ENCODE measurements around the gene AHCTF1. TPM values are rescaled to one million over a fixed set of nuclear protein-coding genes. Genes with fewer than 3 reads are reported as not detected.

AHCTF1 gene
- total and polyA plus RNA-seq, 2 of the 8 experiments (the other 6 are each of a cell fraction or from before 2014, with no cell fraction given): 7.9 to 44.5 TPM

- Histone ChIP-seq H2AFZ (ENCODE audit: low read length) (no peak overlapping the region), H2BK5ac (ENCODE audit: low read depth, low read length) (peak overlapping the region; percentile 78; the same call in 1 of the 2 replicates), H3K79me1 (ENCODE audit: low read depth, low read length) (no peaks in the 10 kb centered on the region), H3K18ac (ENCODE audit: extremely low read depth, low read length) (0 out of 2 replicates have a peak overlapping the region, but pooled peaks have one; percentile 53), H3K27me3 (replicated peaks in 1 of 4; ENCODE audit: control insufficient read depth in 3 of 4, extremely low read depth in 1 of 4, insufficient read depth in 3 of 4, low read length in 3 of 4) (no peaks in the 10 kb centered on the region), H3K23me2 (ENCODE audit: low read depth, low read length) (no peaks in the 10 kb centered on the region; the same call in 1 of the 2 replicates), H3K79me2 (ENCODE audit: control insufficient read depth in 1 of 2, insufficient read depth in 2 of 2, low read length in 2 of 2) (no peaks in the 10 kb centered on the region), H3K4me1 (replicated peaks in 1 of 4; ENCODE audit: control insufficient read depth in 3 of 4, insufficient read depth in 4 of 4, low read length in 3 of 4) (peaks cover 4 to 10% (median 7%) of the 10 kb centered on the region in 4 experiments), H2BK12ac (ENCODE audit: low read depth, low read length) (peak overlapping the region; percentile 50; the same call in 1 of the 2 replicates), H3K9me3 (ENCODE audit: insufficient read depth in 2 of 2, low read depth in 1 of 2, low read length in 1 of 2) (no peaks in the 10 kb centered on the region), H3K4me3 (ENCODE audit: extremely low read depth in 1 of 4, insufficient read depth in 2 of 4, low read depth in 3 of 4, low read length in 4 of 4) (no peak overlapping the region), H3K56ac (replicated peaks; ENCODE audit: insufficient read length, low read depth, low read length) (no peak overlapping the region), H2BK20ac (ENCODE audit: low read length) (no peak overlapping the region), H3K23ac (ENCODE audit: insufficient read length) (no peak overlapping the region), H2BK120ac (replicated peaks; ENCODE audit: low read depth, low read length) (no peak overlapping the region), H3K14ac (ENCODE audit: insufficient read length) (no peak overlapping the region), H3K4me2 (ENCODE audit: insufficient read depth in 1 of 2, low read depth in 2 of 2, low read length in 2 of 2) (no peak overlapping the region), H3K4ac (replicated peaks; ENCODE audit: insufficient read length, low read depth, low read length) (peak overlapping the region; percentile 33), H4K8ac (ENCODE audit: extremely low read depth, insufficient read depth, low read length) (no peak overlapping the region), H2AK5ac (ENCODE audit: low read depth, low read length) (peak overlapping the region; percentile 70; the same call in 1 of the 2 replicates), H4K5ac (ENCODE audit: insufficient read length, low read depth, low read length) (no peak overlapping the region), H4K20me1 (replicated peaks in 1 of 2; ENCODE audit: control insufficient read depth in 1 of 2, insufficient read depth in 2 of 2, low read length in 2 of 2) (no peaks in the 10 kb centered on the region), H2BK15ac (ENCODE audit: low read length) (peak overlapping the region; percentile 40; the same call in 1 of the 2 replicates), H3K27ac (ENCODE audit: low read depth, low read length) (no peak overlapping the region), H4K91ac (replicated peaks; ENCODE audit: insufficient read length, low read length) (no peak overlapping the region), H3K9ac (replicated peaks in 1 of 4; ENCODE audit: extremely low read depth in 1 of 4, low read depth in 3 of 4, low read length in 3 of 4) (no peak overlapping the region), H3K36me3 (ENCODE audit: control insufficient read depth in 2 of 4, insufficient read depth in 4 of 4, low read length in 3 of 4) (no peaks in the 10 kb centered on the region)
- ChIA-PET CTCF (ENCODE audit: partially characterized antibody) (interaction anchor here (0.6 to 1.3 kb wide), 3 partner anchors 9 to 16 kb away, joined by 3 to 4 read pairs (median 3); no protein-coding TSS in a partner anchor), POLR2A (ENCODE audit: partially characterized antibody) (no interaction called here)
- 81 to 100% methylated on average over 1 to 13 of the region's 13 CpGs for WGBS, 2 experiments (ENCODE audit: extremely low coverage in 1 of 2, insufficient coverage in 1 of 2, insufficient read length in 1 of 2, insufficient replicate concordance in 2 of 2, low coverage in 1 of 2, low lambda C conversion rate in 2 of 2, missing lambda C conversion rate in 1 of 2)
- DNase-seq (ENCODE audit: low read depth in 1 of 2, low spot score in 2 of 2): no peak
- no peak for TF ChIP-seq GTF2F1 (IDR thresholded peaks at IDR 0.05; ENCODE audit: borderline replicate concordance, low read depth, low read length)
- TF ChIP-seq ATF3 (IDR thresholded peaks at IDR 0.05; ENCODE audit: insufficient read depth, low read depth, low read length): no peak
- no peak for FAIRE-seq
Observed at GRCh38 chr1:246814890-246815289, 116.9 kb downstream of the AHCTF1 start.
